OCI-LY7 (cell line): ENCODE data around the gene CCDC88B.

ENCODE experiments used
- EZH2phosphoT487 ChIP-seq: fragments of 200-600 bp; sonication (generic); IDR thresholded peaks from 2 replicates; pipeline ENCODE4 v1.6.1; 2018; ENCODE audit warnings: low read depth, borderline replicate concordance, mild to moderate bottlenecking, mixed run types, antibody characterized with exemption, low read length, moderate library complexity, mixed read lengths
- TF ChIP-seq, protein P1 (sequence below): fragments of 200-600 bp; sonication (generic); conservative IDR thresholded peaks from 2 replicates; pipeline ENCODE4 v1.5.1; 2014; ENCODE audit warnings: mild to moderate bottlenecking, antibody characterized with exemption, low read length, moderate library complexity, mixed read lengths

DNA sequence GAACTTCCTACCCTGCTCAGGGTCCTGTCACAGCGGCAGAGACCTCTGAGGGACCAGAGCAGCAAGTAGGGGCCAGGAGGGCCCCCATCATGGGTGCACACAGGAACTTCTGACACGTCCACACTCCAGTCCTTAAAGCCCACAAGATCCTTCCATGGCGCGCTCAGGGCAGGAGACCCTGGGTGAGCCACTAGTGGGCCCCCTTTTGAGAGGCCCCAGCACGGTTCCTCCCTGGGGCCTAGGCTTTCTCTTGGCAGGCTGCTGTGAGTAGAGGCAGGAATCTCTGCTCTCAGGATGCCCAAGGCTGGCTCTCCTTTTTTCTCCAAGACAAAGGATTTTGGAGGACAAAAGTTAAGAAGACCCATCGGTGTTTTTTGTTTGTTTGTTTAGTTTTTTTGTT is 41.3 kb downstream of the CCDC88B start:
- TF ChIP-seq, protein P1, sequence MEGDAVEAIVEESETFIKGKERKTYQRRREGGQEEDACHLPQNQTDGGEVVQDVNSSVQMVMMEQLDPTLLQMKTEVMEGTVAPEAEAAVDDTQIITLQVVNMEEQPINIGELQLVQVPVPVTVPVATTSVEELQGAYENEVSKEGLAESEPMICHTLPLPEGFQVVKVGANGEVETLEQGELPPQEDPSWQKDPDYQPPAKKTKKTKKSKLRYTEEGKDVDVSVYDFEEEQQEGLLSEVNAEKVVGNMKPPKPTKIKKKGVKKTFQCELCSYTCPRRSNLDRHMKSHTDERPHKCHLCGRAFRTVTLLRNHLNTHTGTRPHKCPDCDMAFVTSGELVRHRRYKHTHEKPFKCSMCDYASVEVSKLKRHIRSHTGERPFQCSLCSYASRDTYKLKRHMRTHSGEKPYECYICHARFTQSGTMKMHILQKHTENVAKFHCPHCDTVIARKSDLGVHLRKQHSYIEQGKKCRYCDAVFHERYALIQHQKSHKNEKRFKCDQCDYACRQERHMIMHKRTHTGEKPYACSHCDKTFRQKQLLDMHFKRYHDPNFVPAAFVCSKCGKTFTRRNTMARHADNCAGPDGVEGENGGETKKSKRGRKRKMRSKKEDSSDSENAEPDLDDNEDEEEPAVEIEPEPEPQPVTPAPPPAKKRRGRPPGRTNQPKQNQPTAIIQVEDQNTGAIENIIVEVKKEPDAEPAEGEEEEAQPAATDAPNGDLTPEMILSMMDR = no peak
- no peak for TF ChIP-seq EZH2phosphoT487
